ENCODE measurements around the gene TMSB4X.
"Not testable (repeated sequence)": the region's sequence is repeated elsewhere in the genome, so short reads cannot be mapped to it uniquely, and the experiment has no call there.

TMSB4X gene

GRCh38 chrX:13016731-13017130 is 41.8 kb downstream of the TMSB4X start:
- H3K4me3 ChIP-seq (ENCODE audit: low read depth in 1 of 2, low read length in 2 of 2); H3K9ac ChIP-seq (ENCODE audit: low read depth in 1 of 2, low read length in 2 of 2); H3K9me3 ChIP-seq (ENCODE audit: control insufficient read depth in 1 of 2, low read length in 2 of 2); H3K27me3 ChIP-seq (ENCODE audit: control insufficient read depth in 1 of 2, insufficient read depth in 2 of 2, low read length in 2 of 2); H3K36me3 ChIP-seq (ENCODE audit: control insufficient read depth in 1 of 2, insufficient read depth in 2 of 2, low read length in 2 of 2); H3K27ac ChIP-seq (ENCODE audit: low read depth, low read length): not testable (repeated sequence)
- peaks cover 14 to 16% of the 10 kb centered on the region in 2 donors for H3K4me1 ChIP-seq (ENCODE audit: control insufficient read depth in 1 of 2, insufficient read depth in 2 of 2, low read length in 2 of 2)

- H3K4me1 ChIP-seq (ENCODE audit: control insufficient read depth in 1 of 2, insufficient read depth in 2 of 2, low read length in 2 of 2), result peaks cover 0 to 10% of the 10 kb centered on the region in 2 donors
- no peak overlapping the region for H3K27ac ChIP-seq (ENCODE audit: low read depth, low read length)
- H3K27me3 ChIP-seq (ENCODE audit: control insufficient read depth in 1 of 2, insufficient read depth in 2 of 2, low read length in 2 of 2), result no peaks in the 10 kb centered on the region
- no peak overlapping the region for H3K9ac ChIP-seq (ENCODE audit: low read depth in 1 of 2, low read length in 2 of 2)
- no peaks in the 10 kb centered on the region for H3K9me3 ChIP-seq (ENCODE audit: control insufficient read depth in 1 of 2, low read length in 2 of 2)
- H3K36me3 ChIP-seq (ENCODE audit: control insufficient read depth in 1 of 2, insufficient read depth in 2 of 2, low read length in 2 of 2), result no peaks in the 10 kb centered on the region
- H3K4me3 ChIP-seq (ENCODE audit: low read depth in 1 of 2, low read length in 2 of 2), result no peak overlapping the region
Observed at GRCh38 chrX:13022926-13023325, 48.0 kb downstream of the TMSB4X start.

- Histone ChIP-seq H3K36me3 (ENCODE audit: control insufficient read depth in 1 of 2, insufficient read depth in 2 of 2, low read length in 2 of 2) (no peaks in the 10 kb centered on the region), H3K4me1 (ENCODE audit: control insufficient read depth in 1 of 2, insufficient read depth in 2 of 2, low read length in 2 of 2) (peaks cover 0 to 10% of the 10 kb centered on the region in 2 donors), H3K27me3 (ENCODE audit: control insufficient read depth in 1 of 2, insufficient read depth in 2 of 2, low read length in 2 of 2) (no peaks in the 10 kb centered on the region), H3K4me3 (ENCODE audit: low read depth in 1 of 2, low read length in 2 of 2) (no peak overlapping the region), H3K27ac (ENCODE audit: low read depth, low read length) (no peak overlapping the region), H3K9me3 (ENCODE audit: control insufficient read depth in 1 of 2, low read length in 2 of 2) (no peaks in the 10 kb centered on the region), H3K9ac (ENCODE audit: low read depth in 1 of 2, low read length in 2 of 2) (no peak overlapping the region)
Observed at GRCh38 chrX:13023567-13023966, 48.7 kb downstream of the TMSB4X start.

- H3K27ac ChIP-seq (ENCODE audit: low read depth, low read length), result no peak overlapping the region
- no peak overlapping the region for H3K4me3 ChIP-seq (ENCODE audit: low read depth in 1 of 2, low read length in 2 of 2)
- no peak overlapping the region for H3K9ac ChIP-seq (ENCODE audit: low read depth in 1 of 2, low read length in 2 of 2)
Observed at GRCh38 chrX:13023979-13024378, 49.1 kb downstream of the TMSB4X start.

GRCh38 chrX:13024986-13025385 is 50.1 kb downstream of the TMSB4X start:
- no peak overlapping the region for H3K9ac ChIP-seq (ENCODE audit: low read depth in 1 of 2, low read length in 2 of 2)
- no peak overlapping the region for H3K4me3 ChIP-seq (ENCODE audit: low read depth in 1 of 2, low read length in 2 of 2)
- no peaks in the 10 kb centered on the region for H3K27me3 ChIP-seq (ENCODE audit: control insufficient read depth in 1 of 2, insufficient read depth in 2 of 2, low read length in 2 of 2)
- no peaks in the 10 kb centered on the region for H3K9me3 ChIP-seq (ENCODE audit: control insufficient read depth in 1 of 2, low read length in 2 of 2)
- H3K36me3 ChIP-seq (ENCODE audit: control insufficient read depth in 1 of 2, insufficient read depth in 2 of 2, low read length in 2 of 2), result no peaks in the 10 kb centered on the region
- H3K27ac ChIP-seq (ENCODE audit: low read depth, low read length), result no peak overlapping the region
- peaks cover 13 to 23% of the 10 kb centered on the region in 2 donors for H3K4me1 ChIP-seq (ENCODE audit: control insufficient read depth in 1 of 2, insufficient read depth in 2 of 2, low read length in 2 of 2)

More at GRCh38 chrX:13023979-13024378, 49.1 kb downstream of the TMSB4X start:
- Histone ChIP-seq H3K27me3 (ENCODE audit: control insufficient read depth in 1 of 2, insufficient read depth in 2 of 2, low read length in 2 of 2) (no peaks in the 10 kb centered on the region), H3K9me3 (ENCODE audit: control insufficient read depth in 1 of 2, low read length in 2 of 2) (no peaks in the 10 kb centered on the region), H3K36me3 (ENCODE audit: control insufficient read depth in 1 of 2, insufficient read depth in 2 of 2, low read length in 2 of 2) (no peaks in the 10 kb centered on the region), H3K4me1 (ENCODE audit: control insufficient read depth in 1 of 2, insufficient read depth in 2 of 2, low read length in 2 of 2) (peaks cover 3 to 14% of the 10 kb centered on the region in 2 donors)

All from duodenal mucosa (tissue), 2 donors.